Measurements from ENCODE around the gene EIF4G2. TPM values are rescaled to one million over a fixed set of nuclear protein-coding genes. Genes with fewer than 3 reads are reported as not detected.
A peak's percentile ranks its signal among the peaks of the same experiment; 100 is the strongest.

EIF4G2 gene
- 507 TPM for total RNA-seq
- polyA plus RNA-seq (ENCODE audit: insufficient read depth in 1 of 8, insufficient read length in 8 of 8, low replicate concordance in 1 of 8), result 100 to 1,000 TPM; 525 to 816 (median 750) TPM
- long read RNA-seq, donor 1, transcript EIF4G2-204 (3 exons, 690 nt), result minor isoform, 5 of 76 reads
- long read RNA-seq, donor 1, transcript EIF4G2-201 (22 exons, 3,978 nt), result major isoform, 17 of 76 reads
- long read RNA-seq, donor 1, partial matches to known transcripts, result 51 of 76 reads
- long read RNA-seq, donor 1, other reads (novel, unspliced or antisense), result 0 of 76 reads
- long read RNA-seq, donor 2, transcript EIF4G2-201 (22 exons, 3,978 nt), result major isoform, 5 of 23 reads
- long read RNA-seq, donor 2, partial matches to known transcripts, result 12 of 23 reads
- long read RNA-seq, donor 2, other reads (novel, unspliced or antisense), result 0 of 23 reads
- long read RNA-seq, donor 3, transcript EIF4G2-202 (21 exons, 3,346 nt), result minor isoform, 5 of 223 reads
- long read RNA-seq, donor 3, transcript EIF4G2-228 (2 exons, 523 nt), result minor isoform, 6 of 223 reads
- long read RNA-seq, donor 3, transcript EIF4G2-201 (22 exons, 3,978 nt), result major isoform, 51 of 223 reads
- long read RNA-seq, donor 3, transcript EIF4G2-204 (3 exons, 690 nt), result minor isoform, 7 of 223 reads
- long read RNA-seq, donor 3, partial matches to known transcripts, result 151 of 223 reads
- long read RNA-seq, donor 3, other reads (novel, unspliced or antisense), result 0 of 223 reads
- long read RNA-seq, donor 4, transcript EIF4G2-228 (2 exons, 523 nt), result minor isoform, 12 of 234 reads
- long read RNA-seq, donor 4, transcript EIF4G2-204 (3 exons, 690 nt), result minor isoform, 11 of 234 reads
- long read RNA-seq, donor 4, transcript EIF4G2-201 (22 exons, 3,978 nt), result major isoform, 13 of 234 reads
- long read RNA-seq, donor 4, partial matches to known transcripts, result 195 of 234 reads
- long read RNA-seq, donor 4, other reads (novel, unspliced or antisense), result 0 of 234 reads
- long read RNA-seq, donor 5, transcript EIF4G2-204 (3 exons, 690 nt), result minor isoform, 8 of 492 reads
- long read RNA-seq, donor 5, transcript EIF4G2-228 (2 exons, 523 nt), result minor isoform, 10 of 492 reads
- long read RNA-seq, donor 5, transcript EIF4G2-201 (22 exons, 3,978 nt), result major isoform, 62 of 492 reads
- long read RNA-seq, donor 5, partial matches to known transcripts, result 404 of 492 reads
- long read RNA-seq, donor 5, other reads (novel, unspliced or antisense), result 0 of 492 reads
- long read RNA-seq, donor 6, full-length matches to known transcripts, result 123 of 448 reads
- long read RNA-seq, donor 6, partial matches to known transcripts, result 325 of 448 reads
- long read RNA-seq, donor 6, other reads (novel, unspliced or antisense), result 0 of 448 reads
- long read RNA-seq, donor 7, transcript EIF4G2-228 (2 exons, 523 nt), result minor isoform, 13 of 698 reads
- long read RNA-seq, donor 7, transcript EIF4G2-204 (3 exons, 690 nt), result minor isoform, 15 of 698 reads
- long read RNA-seq, donor 7, transcript EIF4G2-201 (22 exons, 3,978 nt), result major isoform, 32 of 698 reads
- long read RNA-seq, donor 7, partial matches to known transcripts, result 628 of 698 reads
- long read RNA-seq, donor 7, other reads (novel, unspliced or antisense), result 0 of 698 reads
- long read RNA-seq, donor 8, transcript EIF4G2-204 (3 exons, 690 nt), result minor isoform, 6 of 194 reads
- long read RNA-seq, donor 8, transcript EIF4G2-202 (21 exons, 3,346 nt), result minor isoform, 5 of 194 reads
- long read RNA-seq, donor 8, transcript EIF4G2-201 (22 exons, 3,978 nt), result major isoform, 33 of 194 reads
- long read RNA-seq, donor 8, partial matches to known transcripts, result 146 of 194 reads
- long read RNA-seq, donor 8, other reads (novel, unspliced or antisense), result 0 of 194 reads
- long read RNA-seq, donor 9, transcript EIF4G2-201 (22 exons, 3,978 nt), result major isoform, 23 of 298 reads
- long read RNA-seq, donor 9, transcript EIF4G2-228 (2 exons, 523 nt), result minor isoform, 18 of 298 reads
- long read RNA-seq, donor 9, transcript EIF4G2-204 (3 exons, 690 nt), result minor isoform, 7 of 298 reads
- long read RNA-seq, donor 9, partial matches to known transcripts, result 246 of 298 reads
- long read RNA-seq, donor 9, other reads (novel, unspliced or antisense), result 0 of 298 reads
- long read RNA-seq, donor 10, transcript EIF4G2-204 (3 exons, 690 nt), result minor isoform, 10 of 434 reads
- long read RNA-seq, donor 10, transcript EIF4G2-201 (22 exons, 3,978 nt), result major isoform, 71 of 434 reads
- long read RNA-seq, donor 10, transcript EIF4G2-228 (2 exons, 523 nt), result minor isoform, 9 of 434 reads
- long read RNA-seq, donor 10, partial matches to known transcripts, result 339 of 434 reads
- long read RNA-seq, donor 10, other reads (novel, unspliced or antisense), result 0 of 434 reads
- long read RNA-seq, donor 11, transcript EIF4G2-204 (3 exons, 690 nt), result minor isoform, 13 of 455 reads
- long read RNA-seq, donor 11, transcript EIF4G2-201 (22 exons, 3,978 nt), result major isoform, 33 of 455 reads
- long read RNA-seq, donor 11, partial matches to known transcripts, result 400 of 455 reads
- long read RNA-seq, donor 11, other reads (novel, unspliced or antisense), result 0 of 455 reads

- Histone ChIP-seq H3K27me3 (ENCODE audit: control insufficient read depth, insufficient read depth, low read length) (no peaks in the 10 kb centered on the region), H3K4me3 (ENCODE audit: low read length) (peak within 1 kb of the TSS; percentile 92), H3K36me3 (ENCODE audit: control insufficient read depth, insufficient read depth, low read length) (peaks cover 34% of the 10 kb centered on the region), H3K27ac (ENCODE audit: low read length) (peak within 1 kb of the TSS; percentile 99), H3K4me1 (ENCODE audit: control insufficient read depth, insufficient read depth, low read length) (peaks cover 13% of the 10 kb centered on the region), H3K9me3 (replicated peaks; ENCODE audit: control insufficient read depth, low read depth, low read length) (no peaks in the 10 kb centered on the region)
- under 1% methylated on average over 60 of the region's 65 CpGs for WGBS (ENCODE audit: insufficient coverage)
- peak; percentile 100 for DNase-seq
These were observed at the start of gene EIF4G2 for GRCh38 chr11:10808553-10809372. Gene EIF4G2, minus strand, starts transcription at chr11:10808926.

GRCh38 chr11:10857709-10858438 is 49.1 kb upstream of the EIF4G2 start, which contains the start of gene ZBED5:
Gene ZBED5, minus strand, starts transcription at chr11:10858053. Its CDS starts 3,108 bp downstream, at chr11:10854945.
- Histone ChIP-seq H3K27ac (ENCODE audit: low read length) (peak within 1 kb of the TSS; percentile 99), H3K4me1 (ENCODE audit: control insufficient read depth, insufficient read depth, low read length) (peaks cover 4% of the 10 kb centered on the region), H3K27me3 (ENCODE audit: control insufficient read depth, insufficient read depth, low read length) (no peaks in the 10 kb centered on the region), H3K9me3 (replicated peaks; ENCODE audit: control insufficient read depth, low read depth, low read length) (no peaks in the 10 kb centered on the region), H3K36me3 (ENCODE audit: control insufficient read depth, insufficient read depth, low read length) (peaks cover 17% of the 10 kb centered on the region), H3K4me3 (ENCODE audit: low read length) (peak within 1 kb of the TSS; percentile 92)
- WGBS (ENCODE audit: insufficient coverage), result 0% methylated on average over 51 of the region's 59 CpGs
- peak; percentile 100 for DNase-seq

- H3K27me3 ChIP-seq (ENCODE audit: control insufficient read depth, insufficient read depth, low read length), result no peaks in the 10 kb centered on the region
- H3K36me3 ChIP-seq (ENCODE audit: control insufficient read depth, insufficient read depth, low read length), result peaks cover 19% of the 10 kb centered on the region
- H3K4me1 ChIP-seq (ENCODE audit: control insufficient read depth, insufficient read depth, low read length), result peaks cover 4% of the 10 kb centered on the region
- no peak for DNase-seq
- H3K27ac ChIP-seq (ENCODE audit: low read length), result peak overlapping the region; percentile 99
- H3K4me3 ChIP-seq (ENCODE audit: low read length), result peak overlapping the region; percentile 92
- no peaks in the 10 kb centered on the region for H3K9me3 ChIP-seq (replicated peaks; ENCODE audit: control insufficient read depth, low read depth, low read length)
- 0% methylated on average over 14 of the region's 14 CpGs for WGBS (ENCODE audit: insufficient coverage)
These were observed 48.7 kb upstream of the EIF4G2 start for GRCh38 chr11:10857459-10857708.

GRCh38 chr11:10856689-10857458 is 48.1 kb upstream of the EIF4G2 start:
- Histone ChIP-seq H3K36me3 (ENCODE audit: control insufficient read depth, insufficient read depth, low read length) (peaks cover 22% of the 10 kb centered on the region), H3K27me3 (ENCODE audit: control insufficient read depth, insufficient read depth, low read length) (no peaks in the 10 kb centered on the region), H3K4me3 (ENCODE audit: low read length) (peak overlapping the region; percentile 92), H3K4me1 (ENCODE audit: control insufficient read depth, insufficient read depth, low read length) (peaks cover 4% of the 10 kb centered on the region), H3K9me3 (replicated peaks; ENCODE audit: control insufficient read depth, low read depth, low read length) (no peaks in the 10 kb centered on the region), H3K27ac (ENCODE audit: low read length) (peak overlapping the region; percentile 99)
- 0% methylated on average over 7 of the region's 17 CpGs for WGBS (ENCODE audit: insufficient coverage)
- DNase-seq, result peak; percentile 78

- H3K9me3 ChIP-seq (replicated peaks; ENCODE audit: control insufficient read depth, low read depth, low read length), result no peaks in the 10 kb centered on the region
- peaks cover 4% of the 10 kb centered on the region for H3K4me1 ChIP-seq (ENCODE audit: control insufficient read depth, insufficient read depth, low read length)
- peaks cover 22% of the 10 kb centered on the region for H3K36me3 ChIP-seq (ENCODE audit: control insufficient read depth, insufficient read depth, low read length)
- H3K27me3 ChIP-seq (ENCODE audit: control insufficient read depth, insufficient read depth, low read length), result no peaks in the 10 kb centered on the region
- DNase-seq, result no peak
- no CpG with 5 or more reads among the region's 2 CpGs for WGBS (ENCODE audit: insufficient coverage)
- H3K27ac ChIP-seq (ENCODE audit: low read length), result no peak overlapping the region
- no peak overlapping the region for H3K4me3 ChIP-seq (ENCODE audit: low read length)
These were observed 46.6 kb upstream of the EIF4G2 start for GRCh38 chr11:10855295-10855694.

GRCh38 chr11:10847960-10848860 is 39.5 kb upstream of the EIF4G2 start:
- Histone ChIP-seq H3K4me3 (ENCODE audit: low read length) (no peak overlapping the region), H3K9me3 (replicated peaks; ENCODE audit: control insufficient read depth, low read depth, low read length) (no peaks in the 10 kb centered on the region), H3K36me3 (ENCODE audit: control insufficient read depth, insufficient read depth, low read length) (peaks cover 11% of the 10 kb centered on the region), H3K4me1 (ENCODE audit: control insufficient read depth, insufficient read depth, low read length) (no peaks in the 10 kb centered on the region), H3K27me3 (ENCODE audit: control insufficient read depth, insufficient read depth, low read length) (no peaks in the 10 kb centered on the region), H3K27ac (ENCODE audit: low read length) (no peak overlapping the region)
- no peak for DNase-seq
- no CpG with 5 or more reads among the region's 3 CpGs for WGBS (ENCODE audit: insufficient coverage)

All from muscle of leg (tissue), 16 donors.